GM21360 (cell line): ENCODE results near the gene ZC3H4.
"Not testable (repeated sequence)": the region's sequence is repeated elsewhere in the genome, so short reads cannot be mapped to it uniquely, and the experiment has no call there.

ENCODE experiments used
- ATAC-seq: cut with Tn5 transposase; IDR thresholded peaks from one replicate; pipeline ENCODE4 v1.9.1; 2021; ENCODE audit warnings: mild to moderate bottlenecking, moderate library complexity; ENCODE audit not compliant: unreplicated experiment

ZC3H4 gene

DNA sequence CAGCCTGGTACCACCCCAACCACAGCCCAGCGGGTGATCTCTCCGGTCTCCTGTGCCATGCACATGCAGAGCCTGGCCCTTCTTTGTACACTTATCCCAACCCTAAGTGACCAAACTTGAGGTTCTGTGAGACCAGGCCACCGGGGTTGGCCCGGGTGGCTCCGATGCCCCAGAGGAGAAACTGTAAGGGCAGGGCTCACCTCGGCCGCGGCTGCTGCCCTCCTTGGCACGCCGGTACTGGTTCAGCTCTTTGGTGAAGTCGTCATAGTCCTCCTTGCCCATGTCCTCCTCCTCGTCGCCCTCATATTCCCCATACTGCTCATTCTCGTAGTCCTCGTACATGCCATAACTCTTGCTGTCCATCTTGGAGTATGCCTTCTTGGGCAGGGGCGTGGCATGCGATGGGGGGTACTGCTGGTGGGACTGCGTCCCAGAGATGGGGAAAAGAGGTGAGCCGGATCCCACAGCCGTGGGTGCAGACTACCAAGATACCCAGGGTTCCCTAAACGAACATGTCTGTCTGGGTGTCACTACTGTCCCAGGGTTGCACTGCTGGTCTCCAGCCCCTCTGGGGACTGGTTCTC lies 23.7 kb downstream of the ZC3H4 start:
- ATAC-seq: no peak

DNA sequence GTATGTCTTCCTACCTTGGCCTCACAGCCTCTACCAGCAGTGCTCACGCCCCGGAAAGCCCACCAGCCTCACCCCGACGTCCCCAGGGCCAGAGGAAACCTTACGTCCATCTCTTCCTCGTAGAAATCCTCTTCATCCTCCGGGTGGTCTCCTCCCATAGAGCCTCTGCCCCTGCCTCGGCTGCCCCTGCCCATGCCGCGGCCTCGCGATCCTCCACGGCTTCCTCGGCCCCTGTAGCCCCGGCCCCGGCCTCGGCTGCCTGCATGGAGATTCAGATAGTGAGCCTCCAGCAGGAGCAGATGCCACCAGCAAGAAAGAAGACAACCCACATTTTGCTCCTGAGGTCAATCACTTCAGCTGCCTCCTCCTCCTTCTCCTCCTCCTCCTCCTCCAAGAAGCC lies 27.3 kb downstream of the ZC3H4 start:
- ATAC-seq: no peak

DNA sequence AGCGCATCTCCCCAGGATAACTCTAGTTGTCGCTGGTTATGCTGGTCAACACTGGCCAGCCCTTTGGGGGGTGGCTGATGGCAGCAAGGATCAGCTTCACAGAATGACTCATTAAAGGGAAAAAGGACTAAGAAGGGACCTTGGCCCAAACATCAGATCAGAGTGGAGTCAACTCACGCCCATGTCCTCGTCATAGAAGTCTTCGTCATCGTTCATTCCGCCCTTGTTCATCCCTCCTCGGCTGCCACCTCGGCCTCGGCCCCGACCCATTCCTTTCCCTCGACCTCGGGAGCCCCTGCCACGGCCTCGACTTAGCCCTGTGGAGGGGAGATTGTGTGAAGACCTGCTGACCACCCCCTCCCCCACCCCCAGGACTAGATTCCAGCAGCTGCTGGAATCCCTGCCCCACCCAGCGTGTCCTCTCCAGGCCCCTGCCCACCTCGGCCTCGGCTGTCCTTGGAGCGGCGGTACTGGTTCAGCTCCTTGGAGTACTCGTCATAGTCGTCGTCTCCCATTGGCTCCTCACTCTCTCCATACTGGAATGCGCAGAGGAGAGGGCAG lies 28.6 kb downstream of the ZC3H4 start:
- no peak for ATAC-seq

DNA sequence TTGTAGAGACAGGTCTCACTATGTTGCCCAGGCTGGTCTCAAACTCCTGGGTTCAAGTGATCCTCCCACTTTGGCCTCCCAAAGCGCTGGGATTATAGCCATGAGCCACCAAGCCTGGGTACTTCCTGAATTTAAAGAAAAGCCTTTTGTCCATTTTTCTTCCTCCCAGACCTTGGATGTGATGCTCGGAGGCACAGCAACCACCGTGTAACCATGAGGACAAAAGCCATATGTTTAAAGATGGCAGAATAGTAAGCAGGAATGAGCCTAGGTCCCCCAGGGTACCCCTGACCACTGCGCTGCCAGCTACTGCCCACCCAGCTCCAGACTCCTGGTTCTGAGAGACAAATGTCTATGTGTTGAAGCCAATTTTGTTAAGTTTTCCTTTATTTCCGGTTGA lies 31.1 kb downstream of the ZC3H4 start:
- no peak for ATAC-seq

DNA sequence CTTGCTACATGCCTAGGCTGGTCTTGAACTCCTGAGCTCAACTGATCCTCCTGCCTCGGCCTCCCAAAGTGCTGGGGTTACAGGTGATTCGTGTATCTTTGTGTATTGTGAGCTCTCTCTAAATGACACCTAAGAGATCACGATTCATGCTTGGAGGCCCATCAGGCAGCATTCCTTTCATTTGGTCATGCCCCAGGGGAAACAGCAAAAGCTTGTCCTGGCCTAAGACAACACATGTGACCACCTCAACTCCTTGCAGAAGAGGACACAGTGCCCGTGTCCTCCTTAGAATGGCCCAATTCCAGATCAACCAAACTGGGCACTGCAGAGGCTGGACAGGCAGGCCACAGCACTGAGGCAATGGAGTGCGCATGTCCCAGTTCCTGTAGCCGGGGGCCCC lies 32.5 kb downstream of the ZC3H4 start:
- ATAC-seq: no peak

DNA sequence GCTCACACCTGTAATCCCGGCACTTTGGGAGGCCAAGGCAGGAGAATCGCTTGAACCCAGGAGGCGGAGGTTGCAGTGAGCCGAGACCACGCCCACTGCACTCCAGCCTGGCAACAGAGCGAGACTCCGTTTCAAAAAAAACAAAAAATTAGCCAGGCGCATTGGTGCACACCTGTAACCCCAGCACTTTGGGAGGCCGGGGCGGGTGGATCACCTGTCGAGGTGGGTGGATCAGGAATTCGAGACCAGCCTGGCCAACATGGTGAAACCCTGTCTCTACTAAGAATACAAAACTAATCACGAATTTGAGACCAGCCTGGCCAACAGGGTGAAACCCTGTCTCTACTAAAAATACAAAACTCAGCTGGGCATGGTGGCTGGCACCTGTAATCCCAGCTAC lies 35.2 kb downstream of the ZC3H4 start:
- ATAC-seq: not testable (repeated sequence)

DNA sequence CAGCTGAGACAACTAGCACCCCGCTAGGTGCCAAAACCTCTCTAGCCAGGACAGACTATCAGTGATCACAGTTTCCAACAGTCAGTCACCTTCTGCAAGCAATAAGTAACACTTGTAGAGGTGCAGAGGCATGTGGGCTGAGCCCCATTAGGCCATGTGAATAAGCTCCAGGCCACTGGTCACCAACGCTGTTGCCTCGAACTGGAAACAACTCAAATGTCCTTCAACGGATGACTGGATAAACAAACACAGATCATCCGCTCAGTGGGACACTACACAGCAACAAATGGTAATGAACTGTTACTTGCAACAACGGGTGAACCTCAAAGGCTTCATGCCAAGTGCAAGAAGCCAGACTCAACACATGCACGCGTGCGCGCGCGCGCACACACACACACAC lies 37.6 kb downstream of the ZC3H4 start:
- ATAC-seq: no peak

DNA sequence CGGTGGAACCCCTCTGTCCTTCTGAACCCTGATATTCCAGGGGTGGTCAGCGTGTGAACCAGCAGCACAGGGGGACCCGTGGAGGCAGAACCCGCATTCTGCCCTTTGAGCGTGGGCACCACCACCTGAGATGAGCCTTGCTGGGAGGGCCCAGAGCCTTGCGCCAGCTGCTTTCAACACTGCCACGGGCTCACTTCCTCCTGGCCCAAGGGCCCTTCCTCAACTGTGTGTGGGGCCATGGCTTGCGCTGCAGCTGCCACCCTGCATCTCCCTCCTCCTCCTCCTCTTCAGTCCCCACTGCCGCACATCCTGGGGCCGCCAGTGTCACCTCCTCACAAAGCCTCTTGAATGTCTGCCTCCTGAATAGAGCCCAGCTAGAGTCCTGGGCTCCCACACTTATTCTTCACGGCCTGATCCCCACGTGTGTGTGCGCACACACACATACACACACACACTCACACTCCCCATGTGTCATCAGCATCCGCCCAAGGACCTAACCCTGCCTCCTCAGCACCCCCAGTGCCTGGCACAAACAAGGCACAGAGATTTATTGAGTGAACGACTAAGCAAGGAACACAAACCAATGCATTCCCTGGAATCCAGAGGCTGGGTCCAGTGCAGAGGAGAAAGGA lies 38.3 kb downstream of the ZC3H4 start:
- ATAC-seq: no peak

DNA sequence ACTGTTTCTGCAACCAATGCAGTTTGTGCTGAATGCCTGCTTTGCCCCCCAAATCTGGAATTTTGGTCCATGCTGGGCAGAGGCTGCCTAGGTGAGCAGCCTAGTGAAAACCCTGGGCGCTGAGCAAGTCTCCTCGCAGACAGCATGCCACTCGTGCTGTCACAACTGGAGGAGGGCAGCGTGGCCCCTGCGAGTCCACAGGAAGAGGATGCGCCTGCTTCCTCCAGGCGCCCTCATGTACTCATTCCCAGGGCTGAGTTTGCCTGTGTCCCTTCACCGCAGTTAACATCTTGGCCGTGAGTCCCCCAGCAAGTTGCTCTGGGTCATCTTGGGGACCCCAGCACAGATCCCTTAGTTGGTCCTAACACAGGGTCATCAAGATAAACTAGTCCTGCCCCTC lies 39.0 kb downstream of the ZC3H4 start:
- no peak for ATAC-seq

DNA sequence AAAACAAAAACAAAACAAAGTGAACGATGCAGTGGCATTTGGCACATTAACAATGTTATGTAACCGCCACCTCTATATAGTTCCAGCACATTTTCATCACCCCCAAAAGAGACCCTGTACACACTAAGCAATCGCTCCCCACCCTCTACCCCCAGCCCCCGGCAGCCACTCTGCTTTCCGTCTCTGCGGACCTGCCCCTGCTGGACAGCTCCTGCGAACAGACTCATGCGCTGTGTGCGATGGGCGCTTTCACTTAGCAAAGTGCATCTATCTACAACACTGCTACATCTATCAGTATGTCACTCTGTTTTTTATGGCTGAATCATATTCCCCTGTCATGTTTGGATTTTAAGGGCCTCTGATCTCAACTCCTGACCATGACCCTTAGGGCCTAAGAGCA lies 40.0 kb downstream of the ZC3H4 start:
- ATAC-seq: no peak

DNA sequence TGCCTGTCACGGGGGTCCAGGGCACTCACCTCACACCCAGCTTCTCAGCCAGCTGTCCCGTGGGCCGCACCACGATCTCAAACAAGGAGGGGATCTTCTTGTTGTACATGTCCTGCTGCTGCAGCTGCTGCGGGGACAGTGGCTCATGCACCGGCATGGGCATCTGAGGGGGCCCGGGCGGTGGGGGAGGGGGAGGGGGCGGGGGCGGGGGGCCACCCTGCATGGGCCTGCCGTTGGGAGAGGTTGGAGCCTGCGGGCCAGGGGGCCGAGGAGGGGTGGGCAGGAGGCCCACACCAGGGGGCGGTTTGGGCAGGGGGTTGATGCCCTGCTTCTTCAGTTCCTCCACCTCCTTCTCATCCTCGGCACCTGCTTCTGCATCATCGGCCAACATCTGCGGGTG lies 41.3 kb downstream of the ZC3H4 start:
- ATAC-seq: no peak

DNA sequence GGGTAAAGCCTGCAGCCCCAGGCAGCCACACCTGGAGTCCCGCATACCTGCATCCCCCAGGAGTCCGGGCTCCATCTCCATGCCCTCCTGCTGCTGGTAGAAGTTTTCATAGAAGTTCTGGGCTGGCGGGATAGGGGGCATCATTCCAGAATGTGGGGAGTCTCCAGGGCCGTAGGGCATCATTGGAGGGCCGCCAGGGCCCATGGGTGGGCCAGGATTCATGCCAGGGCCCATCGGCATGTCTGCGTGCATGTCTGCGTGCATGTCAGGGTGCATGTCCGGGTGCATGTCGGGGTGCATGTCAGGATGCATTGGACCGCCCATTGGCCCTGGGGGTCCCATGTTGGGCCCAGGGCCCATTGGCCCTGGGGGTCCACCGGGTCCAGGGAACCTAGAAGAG lies 41.8 kb downstream of the ZC3H4 start:
- ATAC-seq: no peak

DNA sequence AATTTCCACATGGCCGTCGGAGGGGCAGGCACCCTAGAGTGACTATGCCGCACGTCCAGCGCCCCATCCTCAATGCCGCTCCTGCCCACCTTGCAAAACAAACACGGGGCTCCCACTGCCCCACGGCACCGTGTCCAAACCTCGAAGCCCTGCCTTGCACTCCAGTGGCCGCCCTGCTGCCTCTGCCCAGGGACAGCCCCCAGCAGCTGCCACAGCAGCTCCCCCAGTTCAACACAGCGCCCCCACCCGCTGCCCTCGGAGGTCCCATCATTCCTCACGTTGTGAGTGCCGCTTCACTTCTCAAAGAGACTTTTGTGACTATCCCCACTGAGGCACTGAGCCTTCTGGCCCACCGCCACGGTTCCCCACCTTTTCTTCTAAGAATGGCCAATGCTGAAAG lies 42.8 kb downstream of the ZC3H4 start:
- no peak for ATAC-seq

DNA sequence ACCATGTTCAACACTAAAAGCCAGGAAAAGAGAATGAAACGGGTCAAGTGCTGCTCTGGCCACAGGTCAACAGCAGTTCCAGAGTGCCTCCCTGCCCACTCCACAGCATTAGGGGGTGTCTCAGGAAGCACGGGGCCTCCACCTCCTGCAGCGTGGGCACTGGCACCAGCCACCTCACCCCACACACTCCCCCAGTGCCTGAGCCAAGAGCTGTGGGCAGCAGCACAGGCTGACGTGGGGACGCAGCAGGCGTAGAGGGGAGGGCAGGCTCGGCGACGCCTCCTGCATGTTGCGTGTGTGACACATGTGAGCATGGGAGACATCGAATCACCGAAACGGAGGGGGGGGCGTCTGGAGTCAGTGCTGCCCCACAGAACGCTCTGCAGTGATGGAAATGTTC lies 43.8 kb downstream of the ZC3H4 start:
- ATAC-seq: no peak

DNA sequence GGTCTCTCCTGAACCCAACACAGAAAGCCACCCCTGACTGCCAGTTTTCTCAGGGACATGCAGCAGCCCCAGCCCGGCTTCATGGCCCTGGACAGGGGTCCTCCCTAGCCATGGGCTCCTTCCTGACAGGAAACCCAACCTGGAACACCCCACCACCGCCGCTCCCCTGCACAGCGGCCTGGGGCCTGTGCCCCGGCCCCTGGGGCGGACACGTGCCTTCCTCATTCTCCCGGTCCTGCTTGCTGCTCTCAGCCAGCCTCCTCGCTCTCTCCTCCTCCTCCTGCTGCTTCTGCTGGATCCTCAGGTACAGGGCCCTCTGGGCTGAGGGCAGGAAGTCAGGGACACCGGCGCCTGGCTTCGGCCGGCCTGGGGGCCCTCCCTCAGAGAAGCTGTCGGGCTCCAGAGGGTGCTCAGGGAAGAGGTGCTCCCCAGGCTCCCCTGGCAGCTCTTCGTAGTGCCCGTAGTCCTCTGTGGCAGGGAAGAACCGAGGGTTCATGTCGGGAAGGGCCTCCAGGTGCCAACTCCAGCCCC lies 44.6 kb downstream of the ZC3H4 start:
- ATAC-seq: no peak

DNA sequence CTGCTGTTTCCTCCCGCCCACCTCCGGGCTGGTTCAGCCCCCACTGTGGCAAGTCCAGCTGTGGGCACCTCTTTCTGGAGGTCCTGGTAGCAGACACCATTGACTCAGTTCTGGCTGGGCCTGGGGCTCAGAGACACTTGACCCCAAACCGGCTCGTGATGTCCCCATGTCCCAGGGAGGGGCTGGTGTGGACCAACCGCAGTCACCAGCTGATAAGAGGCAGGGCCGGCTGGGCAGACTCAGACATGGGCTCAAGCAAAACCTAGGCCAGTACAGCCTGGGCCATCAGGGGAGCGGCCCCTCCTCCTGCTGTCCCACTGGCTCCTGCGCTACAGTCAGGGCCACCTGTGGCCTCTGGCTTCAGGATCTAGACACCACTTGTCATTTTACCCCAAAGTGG lies 45.3 kb downstream of the ZC3H4 start:
- ATAC-seq: no peak

DNA sequence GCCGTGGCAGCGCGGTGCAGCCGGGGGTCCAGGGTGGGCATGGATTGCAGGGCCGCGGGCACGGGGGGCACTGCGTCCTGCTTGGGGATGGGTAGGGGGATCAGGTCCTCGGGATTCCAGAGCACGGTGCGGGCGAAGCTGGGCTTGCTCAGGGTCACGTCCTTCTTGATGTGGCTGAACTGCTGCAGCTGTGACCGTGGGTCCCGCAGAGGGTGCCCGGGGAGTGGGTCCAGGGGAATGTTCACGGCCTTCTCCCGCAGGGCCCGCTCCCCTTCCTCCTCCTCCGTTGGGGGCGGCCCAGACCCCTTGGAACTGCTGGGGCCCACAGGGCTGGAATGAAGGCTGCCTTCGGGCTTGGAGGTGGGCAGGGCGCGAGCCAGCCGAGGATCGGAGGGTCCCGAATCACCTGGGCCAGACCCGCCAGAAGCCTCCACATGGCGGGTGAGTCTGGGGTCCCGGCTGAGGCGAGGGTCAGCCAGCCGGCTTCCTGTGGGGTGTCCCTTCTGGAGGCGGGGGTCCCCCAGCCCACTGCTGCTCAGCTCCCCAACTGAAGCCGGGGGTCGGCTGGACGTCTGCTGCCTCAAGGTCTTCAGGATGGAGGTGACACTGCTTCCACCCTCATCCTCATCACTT lies 46.2 kb downstream of the ZC3H4 start:
- ATAC-seq: no peak

DNA sequence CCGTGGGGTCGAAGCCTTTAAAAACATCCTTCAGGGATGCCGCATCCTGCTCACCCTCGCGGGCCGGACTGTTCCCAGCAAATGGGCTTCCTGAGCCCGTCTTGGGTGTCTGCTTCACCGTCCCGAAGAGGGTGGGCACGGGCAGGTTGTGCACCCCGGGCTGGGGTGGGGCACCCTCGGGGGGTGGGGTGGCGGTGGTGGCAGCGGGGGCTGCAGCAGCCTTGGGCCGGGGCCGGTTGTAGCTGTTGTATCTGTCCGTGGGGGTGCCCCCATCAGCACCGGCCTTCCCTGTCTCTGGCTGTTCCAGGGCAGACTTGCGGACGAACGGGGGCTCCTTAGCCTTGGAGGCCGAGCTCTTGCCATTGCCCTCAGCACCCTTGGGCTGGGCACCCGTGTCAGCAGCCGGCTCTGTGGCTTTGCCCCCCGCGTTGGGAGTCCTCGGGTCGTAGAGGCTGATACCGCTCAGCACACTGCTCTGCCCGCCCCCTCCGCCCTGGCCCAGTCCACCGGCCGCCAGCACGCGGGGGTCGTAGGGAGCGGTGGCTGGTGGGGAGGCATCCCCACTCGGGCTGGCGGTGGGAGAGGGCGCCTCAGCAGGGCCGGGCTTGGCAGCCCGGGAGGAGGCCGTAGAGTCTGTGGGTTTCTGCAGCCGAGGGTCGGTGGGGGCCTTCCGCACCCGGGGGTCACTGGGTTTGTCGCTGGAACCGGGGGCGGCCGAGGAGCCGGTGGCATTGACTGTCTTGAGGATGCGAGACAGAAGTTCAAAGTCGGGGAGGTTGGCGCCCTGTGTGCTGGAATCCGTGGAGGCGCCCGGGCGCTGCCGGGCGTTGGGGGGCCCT lies 47.0 kb downstream of the ZC3H4 start:
- no peak for ATAC-seq

DNA sequence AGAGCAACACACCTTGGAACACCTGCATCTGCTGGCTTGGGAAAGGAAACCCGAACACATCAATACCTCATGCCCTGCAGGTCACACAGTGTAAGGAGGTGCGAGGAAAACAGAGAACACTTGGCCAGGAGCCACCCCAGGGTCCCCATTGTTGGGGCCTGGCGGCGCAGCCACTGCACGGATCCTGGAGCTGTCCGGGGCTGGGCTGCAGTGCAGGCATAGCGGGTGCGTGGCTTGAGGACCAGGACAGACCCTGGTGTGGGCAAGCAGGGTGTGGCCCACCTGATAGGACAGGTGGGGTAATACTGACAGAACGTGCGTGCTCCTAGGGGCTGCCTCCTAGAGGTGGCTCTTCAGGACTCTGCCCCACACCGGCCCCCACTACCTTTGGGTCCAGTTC lies 48.3 kb downstream of the ZC3H4 start:
- ATAC-seq: no peak

DNA sequence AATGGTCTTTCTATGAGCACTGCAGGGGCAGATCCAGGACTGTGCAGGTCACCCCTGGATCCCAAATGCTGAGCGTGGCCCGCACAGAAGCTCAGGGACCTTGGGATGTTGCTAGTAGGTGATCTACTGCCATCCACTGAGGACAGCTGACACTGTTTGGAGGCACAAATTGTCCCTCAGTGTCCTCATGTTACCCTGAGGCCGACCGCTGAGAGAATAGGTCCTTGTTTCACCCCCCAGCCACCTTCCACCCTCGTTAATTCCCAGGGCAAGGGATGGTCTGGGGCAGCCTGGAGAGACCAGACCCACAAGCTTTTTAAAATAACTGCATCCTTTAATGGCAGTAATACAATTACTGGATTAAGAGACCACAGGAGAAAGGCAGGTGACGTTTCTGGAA lies 49.7 kb downstream of the ZC3H4 start:
- ATAC-seq: no peak

DNA sequence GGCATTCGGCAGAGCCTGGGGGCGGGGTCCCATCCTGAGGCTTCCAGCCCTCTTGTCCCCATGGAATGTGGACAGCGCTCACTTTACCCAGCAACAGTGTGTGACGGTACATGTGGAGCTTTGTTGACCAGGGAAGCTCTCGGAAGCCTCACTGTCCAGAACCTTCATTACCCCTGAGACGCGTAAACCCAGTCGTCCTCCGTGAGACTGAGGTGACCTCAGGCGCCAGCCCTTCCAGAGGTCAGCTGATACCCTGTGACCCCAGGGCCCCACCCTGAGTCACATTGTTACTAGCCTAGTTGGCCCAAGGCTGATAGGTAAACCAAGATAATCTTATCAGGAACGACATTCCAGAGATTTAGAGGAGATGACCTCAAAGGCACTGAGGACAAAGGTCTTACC lies 55.0 kb downstream of the ZC3H4 start:
- ATAC-seq: no peak
